Suprapubic skin (tissue), 4 donors: ENCODE measurements around the gene MIPOL1.

Source experiments
- POLR2A ChIP-seq, 2 donors: fragments of 450-650 bp; IDR thresholded peaks; one replicate each; pipeline ENCODE4 v1.6.1; 2017; ENCODE audit warnings: antibody characterized with exemption in 2 of 2, mild to moderate bottlenecking in 2 of 2, moderate library complexity in 2 of 2
- POLR2AphosphoS5 ChIP-seq, 3 donors: sonication (generic); formaldehyde crosslinking; IDR thresholded peaks; one replicate each; pipeline ENCODE4 v1.6.1; 2017; ENCODE audit warnings: antibody characterized with exemption in 3 of 3

GRCh38 chr14:37586797-37587130 is 389.0 kb downstream of the MIPOL1 start:
- no peak for TF ChIP-seq POLR2A (IDR thresholded peaks at IDR 0.05)
- no peak for TF ChIP-seq POLR2AphosphoS5 (IDR thresholded peaks at IDR 0.05)
